Activated B cell treated with CpG ODN at 0.5 μM for 24 hours (primary cell): ENCODE data around the gene PHPT1. TPM values are rescaled to one million over a fixed set of nuclear protein-coding genes. Genes with fewer than 3 reads are reported as not detected.

Experiments
- ATAC-seq: fragments of 200-7000 bp; cut with Tn5 transposase; one replicate; pipeline ENCODE4 v1.10.0; 2021; ENCODE audit warnings: low read depth, mild to moderate bottlenecking, moderate library complexity
- CTCF ChIA-PET: fragments of 350-600 bp; sonication (Branson Sonifier 250); formaldehyde crosslinking; loops from one replicate; lab custom pipeline; 2021; ENCODE audit warnings: antibody characterized with exemption; lab: Charles Lee
- POLR2A ChIA-PET: fragments of 350-600 bp; sonication (Branson Sonifier 250); formaldehyde crosslinking; loops from one replicate; lab custom pipeline; 2021; ENCODE audit warnings: antibody characterized with exemption; lab: Charles Lee
- DNase-seq: peaks from one replicate; pipeline ENCODE4 v3.0.0; 2022
- H3K27ac Mint-ChIP-seq: one replicate; pipeline ENCODE4 v1.8.0; 2020; ENCODE audit warnings: mixed read lengths
- H3K27me3 Mint-ChIP-seq: one replicate; pipeline ENCODE4 v1.8.0; 2021; ENCODE audit warnings: mixed read lengths
- H3K36me3 Mint-ChIP-seq: one replicate; pipeline ENCODE4 v1.8.0; 2021; ENCODE audit warnings: low read depth, mixed read lengths
- H3K4me1 Mint-ChIP-seq: one replicate; pipeline ENCODE4 v1.8.0; 2021; ENCODE audit warnings: mixed read lengths
- H3K4me3 Mint-ChIP-seq: one replicate; pipeline ENCODE4 v1.8.0; 2020; ENCODE audit warnings: mild to moderate bottlenecking, mixed read lengths
- H3K9me3 Mint-ChIP-seq: one replicate; pipeline ENCODE4 v1.8.0; 2020; ENCODE audit warnings: mixed read lengths
- CTCF ChIP-seq: fragments of 200-600 bp; IDR thresholded peaks from one replicate; pipeline ENCODE4 v1.8.0; 2022; ENCODE audit warnings: antibody characterized with exemption, mild to moderate bottlenecking
- intact Hi-C: fragments of 100-400 bp; cut with micrococcal nuclease; formaldehyde crosslinking; loops from one replicate; pipeline ENCODE4 v1.15.1; 2024
- total RNA-seq: library from RNA; stranded (reverse); gene quantifications from 2 replicates; pipeline ENCODE4 v1.2.3, GENCODE V29; 2022

The PHPT1 gene
- total RNA-seq, 1 donor from 2014 or later: 64.6 TPM

- DNase-seq (no peak), ATAC-seq (no peak)
- Mint-ChIP-seq H3K4me3 (no peak overlapping the region), H3K27me3 (no peaks in the 10 kb centered on the region), H3K27ac (no peak overlapping the region), H3K36me3 (peaks cover 9% of the 10 kb centered on the region), H3K4me1 (peaks cover 37% of the 10 kb centered on the region), H3K9me3 (no peaks in the 10 kb centered on the region)
- CTCF ChIA-PET: interaction anchor here (1.4 kb wide), 1 partner anchor 13 kb away, joined by 3 read pairs; no protein-coding TSS in a partner anchor
- TF ChIP-seq CTCF: no peak
- intact Hi-C loops: no loop called here
- POLR2A ChIA-PET: interaction anchor here (0.5 to 0.7 kb wide), 3 partner anchors 145 to 350 kb away, joined by 3 to 7 read pairs (median 3); no protein-coding TSS in a partner anchor
These were observed 45.4 kb upstream of the PHPT1 start for GRCh38 chr9:136803551-136804508.

- no peaks in the 10 kb centered on the region for H3K9me3 Mint-ChIP-seq
- H3K4me1 Mint-ChIP-seq: peaks cover 41% of the 10 kb centered on the region
- DNase-seq (no peak), ATAC-seq (no peak)
- no peak for TF ChIP-seq CTCF
- no peaks in the 10 kb centered on the region for H3K27me3 Mint-ChIP-seq
- intact Hi-C loops: loop anchor here (5.0 kb wide), 1 partner anchor 188 kb away; the partner anchor contains the start of gene PAXX
- H3K36me3 Mint-ChIP-seq: peaks cover 12% of the 10 kb centered on the region
- no peak overlapping the region for H3K27ac Mint-ChIP-seq
- ChIA-PET POLR2A (interaction anchor here (0.5 kb wide), 1 partner anchor 144 kb away, joined by 7 read pairs; no protein-coding TSS in a partner anchor), CTCF (no interaction called here)
- H3K4me3 Mint-ChIP-seq: no peak overlapping the region
These were observed 44.6 kb upstream of the PHPT1 start for GRCh38 chr9:136804509-136805206.

GRCh38 chr9:136805207-136805740 is 43.9 kb upstream of the PHPT1 start:
- Mint-ChIP-seq H3K27ac (no peak overlapping the region), H3K9me3 (no peaks in the 10 kb centered on the region), H3K4me3 (no peak overlapping the region), H3K27me3 (no peaks in the 10 kb centered on the region), H3K36me3 (peaks cover 18% of the 10 kb centered on the region), H3K4me1 (peaks cover 42% of the 10 kb centered on the region)
- TF ChIP-seq CTCF: no peak
- ATAC-seq (no peak), DNase-seq (no peak)
- POLR2A ChIA-PET: interaction anchor here (0.6 kb wide), 1 partner anchor 335 kb away, joined by 4 read pairs; no protein-coding TSS in a partner anchor
- CTCF ChIA-PET: interaction anchor here (4.0 kb wide), 1 partner anchor 37 kb away, joined by 17 read pairs; the partner anchor contains the start of gene AJM1
- intact Hi-C loops: loop anchor here (5.0 kb wide), 1 partner anchor 187 kb away; the partner anchor contains the start of gene PAXX

GRCh38 chr9:136806067-136806466 is 43.1 kb upstream of the PHPT1 start:
- ChIA-PET CTCF (interaction anchor here (4.0 kb wide), 1 partner anchor 36 kb away, joined by 17 read pairs; the partner anchor contains the start of gene AJM1), POLR2A (interaction anchor here (0.6 to 2.0 kb wide), 3 partner anchors 8 to 334 kb away, joined by 4 to 11 read pairs (median 4); partner anchors contain the start of gene PAXX)
- peaks cover 19% of the 10 kb centered on the region for H3K36me3 Mint-ChIP-seq
- H3K4me3 Mint-ChIP-seq: peak overlapping the region; percentile 88
- no peak for TF ChIP-seq CTCF
- no peak for DNase-seq
- H3K27ac Mint-ChIP-seq: no peak overlapping the region
- H3K27me3 Mint-ChIP-seq: no peaks in the 10 kb centered on the region
- intact Hi-C loops: loop anchor here (2.0 to 5.0 kb wide), 3 partner anchors 37 to 186 kb away; partner anchors contain the start of genes AJM1, PAXX and TRAF2
- no peaks in the 10 kb centered on the region for H3K9me3 Mint-ChIP-seq
- peaks cover 38% of the 10 kb centered on the region for H3K4me1 Mint-ChIP-seq
- no peak for ATAC-seq
